Vagina (tissue), 2 donors: ENCODE results near the gene SPX.

Experiments used
- POLR2AphosphoS5 ChIP-seq, 2 donors: sonication (generic); formaldehyde crosslinking; IDR thresholded peaks; one replicate each; pipeline ENCODE4 v1.9.0; 2017; ENCODE audit warnings: antibody characterized with exemption in 2 of 2, mild to moderate bottlenecking in 2 of 2, low read depth in 1 of 2; ENCODE audit not compliant: insufficient read depth in 1 of 2
- TF ChIP-seq, protein P1 (sequence below), 3 experiments: fragments of 450-650 bp in 2 of 3; fragments of 200-600 bp in 1 of 3; sonication (generic) in 1 of 3; IDR thresholded peaks; one replicate each; pipeline ENCODE4 v1.5.1; 2017 to 2019; ENCODE audit warnings: antibody characterized with exemption in 3 of 3, mild to moderate bottlenecking in 2 of 3, moderate library complexity in 2 of 3

DNA sequence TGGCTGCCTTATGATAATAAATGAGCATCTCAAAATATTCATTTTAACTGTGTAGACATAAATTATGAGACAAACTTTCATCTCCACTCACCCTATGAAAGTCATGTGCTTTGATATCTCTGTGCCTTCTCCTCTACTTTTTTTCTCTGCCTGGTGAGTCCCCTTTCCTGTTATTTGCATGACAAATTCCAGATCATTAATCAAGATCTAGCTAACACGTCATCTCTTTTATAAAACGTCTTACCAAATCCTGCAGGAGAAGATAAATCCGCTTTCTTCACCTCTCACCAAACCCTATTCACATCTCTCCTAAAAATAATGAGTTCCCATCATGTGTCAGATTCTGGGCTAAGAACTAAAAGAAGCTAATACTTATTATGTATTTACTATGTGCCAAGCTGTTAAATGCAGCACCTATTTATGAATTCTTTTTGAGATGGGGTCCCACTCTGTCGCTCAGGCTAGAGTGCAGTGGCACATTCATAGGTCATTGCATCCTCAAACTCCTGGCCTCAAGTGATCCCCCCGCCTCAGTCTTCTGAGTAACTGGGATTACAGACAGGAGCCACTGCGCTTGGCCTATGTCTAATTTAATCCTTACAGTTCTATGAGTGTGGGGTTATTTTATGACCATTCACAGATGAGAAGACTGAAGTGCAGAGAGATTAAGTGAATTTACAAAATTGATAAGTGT, 26.7 kb downstream of the SPX start:
- TF ChIP-seq, protein P1, sequence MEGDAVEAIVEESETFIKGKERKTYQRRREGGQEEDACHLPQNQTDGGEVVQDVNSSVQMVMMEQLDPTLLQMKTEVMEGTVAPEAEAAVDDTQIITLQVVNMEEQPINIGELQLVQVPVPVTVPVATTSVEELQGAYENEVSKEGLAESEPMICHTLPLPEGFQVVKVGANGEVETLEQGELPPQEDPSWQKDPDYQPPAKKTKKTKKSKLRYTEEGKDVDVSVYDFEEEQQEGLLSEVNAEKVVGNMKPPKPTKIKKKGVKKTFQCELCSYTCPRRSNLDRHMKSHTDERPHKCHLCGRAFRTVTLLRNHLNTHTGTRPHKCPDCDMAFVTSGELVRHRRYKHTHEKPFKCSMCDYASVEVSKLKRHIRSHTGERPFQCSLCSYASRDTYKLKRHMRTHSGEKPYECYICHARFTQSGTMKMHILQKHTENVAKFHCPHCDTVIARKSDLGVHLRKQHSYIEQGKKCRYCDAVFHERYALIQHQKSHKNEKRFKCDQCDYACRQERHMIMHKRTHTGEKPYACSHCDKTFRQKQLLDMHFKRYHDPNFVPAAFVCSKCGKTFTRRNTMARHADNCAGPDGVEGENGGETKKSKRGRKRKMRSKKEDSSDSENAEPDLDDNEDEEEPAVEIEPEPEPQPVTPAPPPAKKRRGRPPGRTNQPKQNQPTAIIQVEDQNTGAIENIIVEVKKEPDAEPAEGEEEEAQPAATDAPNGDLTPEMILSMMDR (IDR thresholded peaks at IDR 0.05), result no peak
- no peak for TF ChIP-seq POLR2AphosphoS5 (IDR thresholded peaks at IDR 0.05; ENCODE audit: insufficient read depth in 1 of 2, low read depth in 1 of 2)
